Activated gamma-delta T cell treated with Interleukin-2 at 50 U/mL for 16 hours (primary cell): ENCODE measurements around the gene CENPX.

Experiments
- DNase-seq: peaks from one replicate; pipeline ENCODE4 v3.0.0-alpha.2; 2020

The CENPX gene

GRCh38 chr17:82009413-82009812 is 13.3 kb downstream of the CENPX start:
- no peak for DNase-seq

GRCh38 chr17:82008941-82009405 is 13.7 kb downstream of the CENPX start:
- no peak for DNase-seq

GRCh38 chr17:82008258-82008940 is 14.3 kb downstream of the CENPX start:
- DNase-seq, result no peak

DNA sequence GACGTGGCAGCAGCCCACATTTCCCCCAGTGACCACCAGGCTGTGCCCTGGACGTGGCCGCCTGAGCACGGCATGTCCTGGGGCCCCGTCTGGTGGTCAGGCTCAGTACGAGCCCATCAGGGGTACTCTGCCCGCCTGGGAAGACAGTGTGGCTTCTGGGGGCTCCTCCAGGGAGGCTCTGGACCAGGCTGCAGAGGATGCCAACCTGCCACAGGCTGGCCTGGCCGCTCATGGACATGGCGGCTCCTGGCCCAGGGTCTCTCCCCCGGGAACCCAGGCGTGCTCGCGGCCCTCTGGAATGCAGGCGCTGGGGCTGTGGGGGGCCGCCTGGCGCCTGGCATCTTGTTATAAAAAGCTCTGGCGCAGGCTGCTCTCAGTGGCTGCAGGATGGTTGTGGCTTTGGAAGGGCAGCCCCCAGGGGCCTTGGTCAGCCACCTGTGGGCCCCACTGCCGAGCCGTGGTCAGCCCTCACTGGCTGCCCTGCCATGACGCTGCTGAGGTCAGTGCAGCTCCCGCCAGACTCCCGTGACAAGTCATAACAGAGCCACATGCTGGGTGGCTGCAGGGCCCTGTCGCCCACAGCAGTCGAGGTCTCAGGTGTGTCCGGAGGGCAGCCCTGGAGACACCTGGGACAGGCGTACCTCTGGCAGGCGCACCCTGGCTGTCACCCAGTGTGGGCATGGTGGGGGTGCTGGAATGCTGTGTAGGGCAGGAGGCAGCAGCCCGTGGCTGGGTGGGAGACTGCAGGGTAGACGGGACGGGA is 15.0 kb downstream of the CENPX start:
- DNase-seq, result no peak

GRCh38 chr17:82007228-82007494 is 15.5 kb downstream of the CENPX start:
- no peak for DNase-seq

GRCh38 chr17:82006468-82007227 is 16.0 kb downstream of the CENPX start:
- no peak for DNase-seq

- DNase-seq, result no peak
Measured at GRCh38 chr17:82005701-82006348, 16.9 kb downstream of the CENPX start.

- DNase-seq, result no peak
Measured at GRCh38 chr17:82004517-82005455, 17.9 kb downstream of the CENPX start.

GRCh38 chr17:82003411-82004381 is 19.0 kb downstream of the CENPX start:
- no peak for DNase-seq

DNA sequence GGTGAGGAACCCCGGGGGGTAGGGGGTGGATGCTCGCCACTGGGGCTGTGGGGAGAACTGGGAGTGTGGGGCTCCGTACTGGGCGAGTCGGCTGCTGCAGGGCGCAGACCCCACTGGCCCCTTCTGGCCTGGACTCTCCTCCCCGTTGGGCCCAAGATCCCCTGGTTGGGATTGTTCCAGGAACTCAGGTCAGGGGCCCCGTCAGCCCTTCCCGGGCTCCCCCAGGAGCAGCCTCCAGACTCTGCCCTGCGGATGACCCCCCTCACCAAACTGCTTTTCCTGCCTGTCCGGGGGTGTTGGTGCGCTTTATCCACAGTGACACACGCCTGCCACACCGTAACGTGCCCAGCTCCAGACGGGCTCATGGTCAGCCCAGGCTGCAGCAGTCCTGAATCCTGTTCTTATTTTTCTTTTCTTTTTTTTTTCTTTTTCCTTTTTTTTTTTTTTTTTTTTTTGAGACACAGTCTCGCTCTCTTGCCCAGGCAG is 21.1 kb downstream of the CENPX start:
- DNase-seq, result no peak

DNA sequence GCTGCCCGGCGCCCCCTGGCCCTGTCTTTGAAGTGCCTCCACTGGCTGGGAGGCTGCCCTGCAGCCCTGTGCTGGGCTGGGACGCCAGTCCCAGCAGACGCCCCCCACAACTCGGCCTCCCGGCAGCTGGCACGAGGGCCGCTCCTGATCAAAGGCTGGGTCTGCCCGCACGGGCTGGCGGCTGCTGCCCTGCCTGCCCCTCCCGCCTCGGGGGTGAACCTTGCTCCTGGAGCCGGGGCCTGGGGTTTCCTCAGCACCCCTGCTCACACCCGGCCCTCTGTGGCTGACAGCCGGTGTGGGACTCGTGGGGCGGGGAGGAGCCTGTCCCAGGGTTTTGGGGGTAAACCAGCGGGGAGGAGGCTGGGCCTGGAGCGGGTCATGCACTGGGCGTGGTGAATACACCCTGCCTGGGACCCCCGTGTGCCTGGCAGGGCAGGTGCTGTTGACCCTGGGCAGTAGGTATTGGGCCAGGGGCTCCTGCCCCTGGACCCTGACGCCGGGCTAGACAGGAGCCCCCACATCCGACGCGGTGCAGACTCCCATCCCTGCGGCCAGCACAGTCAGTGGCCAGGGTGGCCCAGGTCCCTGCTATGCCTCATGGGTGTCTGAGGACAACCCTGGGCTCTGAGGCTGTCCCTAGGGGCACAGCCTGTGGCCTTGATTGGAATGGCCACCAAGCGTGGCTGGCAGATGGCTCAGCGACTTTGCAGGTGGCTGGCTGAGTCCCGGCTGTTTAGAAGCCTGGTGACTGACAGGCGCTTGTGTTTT is 21.7 kb downstream of the CENPX start:
- no peak for DNase-seq

- DNase-seq, result no peak
Measured at GRCh38 chr17:81999976-82000802, 22.5 kb downstream of the CENPX start.

- DNase-seq, result no peak
Measured at GRCh38 chr17:81999587-81999975, 23.1 kb downstream of the CENPX start.

- no peak for DNase-seq
Measured at GRCh38 chr17:81998691-81999438, 23.8 kb downstream of the CENPX start.

- DNase-seq, result no peak
Measured at GRCh38 chr17:81998212-81998611, 24.5 kb downstream of the CENPX start.

DNA sequence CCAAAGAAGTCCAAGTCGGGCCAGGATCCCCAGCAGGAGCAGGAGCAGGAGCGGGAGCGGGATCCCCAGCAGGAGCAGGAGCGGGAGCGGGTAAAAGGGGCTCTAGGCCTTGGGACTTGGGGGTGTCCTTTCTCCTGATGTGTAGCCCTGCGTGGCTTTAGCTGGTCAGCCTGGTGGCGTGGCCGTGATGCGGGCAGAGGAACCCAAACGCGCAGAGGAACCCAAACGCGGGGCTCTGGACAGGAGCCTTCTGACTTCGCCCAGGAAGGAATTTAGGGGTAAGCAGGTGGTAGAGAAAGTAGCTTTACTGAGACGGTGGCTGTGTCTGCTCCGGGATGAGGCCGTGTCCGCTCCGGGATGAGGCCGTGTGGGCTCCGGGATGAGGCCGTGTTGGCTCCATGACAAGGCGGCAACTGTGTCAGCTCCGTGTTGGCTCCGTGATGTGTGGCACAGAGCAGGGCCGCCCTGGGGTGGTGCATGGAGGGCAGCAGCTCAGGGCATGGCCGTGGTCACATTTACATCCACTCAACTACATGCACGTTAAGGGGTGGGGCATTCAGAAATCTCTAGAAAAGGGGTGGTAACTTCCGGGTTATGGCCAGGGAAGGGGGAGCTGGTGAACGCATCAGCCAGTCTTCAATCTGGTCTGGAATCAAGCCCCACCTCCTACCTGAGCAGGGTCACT is 25.8 kb downstream of the CENPX start:
- no peak for DNase-seq

DNA sequence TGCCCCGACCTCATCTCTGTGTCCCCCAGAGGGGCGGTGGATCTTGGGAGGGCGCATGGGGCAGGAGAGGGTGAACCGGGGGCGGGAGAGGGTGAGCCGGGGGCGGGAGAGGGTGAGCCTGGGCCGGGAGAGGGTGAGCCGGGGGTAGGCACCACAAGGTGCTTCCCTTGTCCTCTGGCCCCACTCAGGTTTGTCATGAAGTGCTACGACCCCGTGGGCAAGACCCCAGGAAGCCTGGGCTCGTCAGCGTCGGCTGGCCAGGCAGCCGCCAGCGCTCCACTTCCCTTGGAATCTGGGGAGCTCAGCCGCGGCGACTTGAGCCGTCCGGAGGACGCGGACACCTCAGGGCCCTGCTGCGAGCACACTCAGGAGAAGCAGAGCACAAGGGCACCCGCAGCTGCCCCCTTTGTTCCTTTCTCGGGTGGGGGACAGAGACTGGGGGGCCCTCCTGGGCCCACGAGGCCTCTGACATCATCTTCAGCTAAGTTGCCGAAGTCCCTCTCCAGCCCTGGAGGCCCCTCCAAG is 26.4 kb downstream of the CENPX start:
- no peak for DNase-seq
